ENCODE results near the gene WDR37. TPM values are rescaled to one million over a fixed set of nuclear protein-coding genes. Genes with fewer than 3 reads are reported as not detected.
"Not testable (repeated sequence)": the region's sequence is repeated elsewhere in the genome, so short reads cannot be mapped to it uniquely, and the experiment has no call there.

WDR37 gene
- total RNA-seq, 1 donor from 2014 or later: 32.1 TPM

DNA sequence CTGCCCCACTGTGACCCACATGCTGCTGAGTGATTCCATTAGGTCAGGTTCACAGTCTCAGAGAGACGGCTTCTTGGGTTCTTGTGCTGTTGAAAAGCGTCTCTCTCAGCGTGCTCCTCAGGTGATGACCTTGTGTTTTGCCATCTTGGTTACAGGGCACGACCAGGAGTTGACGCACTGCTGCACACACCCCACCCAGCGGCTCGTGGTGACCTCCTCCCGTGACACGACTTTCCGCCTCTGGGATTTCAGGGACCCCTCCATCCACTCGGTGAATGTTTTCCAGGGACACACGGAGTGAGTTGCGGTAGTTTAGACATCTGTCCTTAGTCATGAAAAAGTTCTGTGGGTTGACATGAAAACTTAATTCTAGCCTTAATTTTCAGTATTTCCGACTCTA lies 48.8 kb downstream of the WDR37 start:
- DNase-seq (ENCODE audit: low read depth, low spot score): no peak

DNA sequence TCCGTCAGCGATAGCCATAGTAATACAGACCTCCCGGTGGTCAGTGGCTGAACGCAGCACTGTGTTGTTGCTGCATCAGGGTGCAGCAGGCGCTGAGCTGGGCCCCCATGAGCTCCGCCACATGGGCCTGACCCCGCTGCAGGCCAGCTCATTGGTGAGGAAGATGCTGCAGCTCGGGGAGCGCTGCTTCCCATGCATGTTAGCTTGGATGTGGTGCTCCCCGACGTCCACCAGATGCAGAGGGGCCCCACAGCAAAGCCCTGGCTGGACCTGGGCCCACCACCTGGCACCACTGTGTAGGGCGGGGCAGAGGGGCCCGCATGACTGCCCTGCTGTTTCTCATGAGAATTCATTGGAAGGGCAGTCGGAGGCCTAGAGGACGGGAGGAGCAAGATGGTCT lies 50.8 kb downstream of the WDR37 start:
- no peak for DNase-seq (ENCODE audit: low read depth, low spot score)

DNA sequence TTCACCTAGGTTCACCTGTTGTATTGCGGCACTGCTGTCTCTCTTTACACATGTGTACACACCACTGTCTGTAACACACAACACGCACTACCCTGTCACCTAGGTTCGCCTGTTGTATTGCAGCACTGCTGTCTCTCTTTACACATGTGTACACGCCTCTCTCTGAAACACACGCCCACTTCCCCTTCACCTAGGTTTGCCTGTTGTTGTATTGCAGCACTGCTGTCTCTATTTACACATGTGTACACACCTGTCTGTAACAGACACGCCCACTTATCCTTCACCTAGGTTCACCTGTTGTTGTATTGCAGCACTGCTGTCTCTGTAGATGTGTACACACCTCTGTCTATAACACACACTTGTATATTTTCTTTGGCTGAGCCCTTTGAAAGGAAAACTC lies 51.5 kb downstream of the WDR37 start:
- no peak for DNase-seq (ENCODE audit: low read depth, low spot score)

DNA sequence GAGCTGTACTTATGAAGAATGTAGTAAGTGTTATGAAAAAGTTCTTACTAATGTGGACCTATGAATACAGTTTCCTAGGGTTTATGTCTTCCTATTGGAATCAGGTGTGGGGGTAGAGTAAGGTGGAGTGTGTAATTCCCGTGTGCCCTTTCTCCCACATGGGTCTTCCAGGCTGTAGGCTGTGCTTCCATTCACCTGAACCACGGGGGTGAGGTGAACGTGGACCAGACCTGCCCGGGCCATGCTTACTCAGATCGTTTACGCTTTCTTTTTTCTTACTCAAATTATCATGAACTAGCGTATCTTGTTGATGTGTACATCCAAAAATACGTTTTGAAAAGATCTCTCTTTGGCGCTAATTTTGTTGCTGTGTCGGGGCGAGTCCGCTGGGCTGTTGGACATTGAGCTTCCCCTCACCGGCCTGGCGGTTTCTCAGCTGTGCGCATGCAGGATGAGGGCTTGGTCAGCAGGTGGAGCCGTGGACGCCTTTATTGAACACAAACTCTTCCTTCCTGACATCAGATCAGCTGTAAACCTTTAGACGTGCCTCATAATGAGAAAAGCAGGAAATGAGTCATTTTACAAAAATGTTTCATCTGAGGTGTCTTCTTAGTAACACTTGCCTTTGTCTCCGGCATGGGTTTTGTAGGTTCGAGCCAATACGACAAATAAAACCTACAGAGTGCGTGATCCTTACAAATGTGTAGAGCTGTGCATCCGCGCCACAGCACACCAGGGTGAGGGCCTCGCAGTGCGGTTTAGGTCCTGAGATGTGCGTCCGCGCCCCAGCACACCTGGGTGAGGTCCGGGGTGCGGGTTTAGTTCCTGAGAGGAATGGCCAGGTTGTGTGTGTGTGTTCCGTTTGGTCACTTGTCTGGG lies 53.8 kb downstream of the WDR37 start:
- peak; percentile 60 for DNase-seq (ENCODE audit: low read depth, low spot score)

DNA sequence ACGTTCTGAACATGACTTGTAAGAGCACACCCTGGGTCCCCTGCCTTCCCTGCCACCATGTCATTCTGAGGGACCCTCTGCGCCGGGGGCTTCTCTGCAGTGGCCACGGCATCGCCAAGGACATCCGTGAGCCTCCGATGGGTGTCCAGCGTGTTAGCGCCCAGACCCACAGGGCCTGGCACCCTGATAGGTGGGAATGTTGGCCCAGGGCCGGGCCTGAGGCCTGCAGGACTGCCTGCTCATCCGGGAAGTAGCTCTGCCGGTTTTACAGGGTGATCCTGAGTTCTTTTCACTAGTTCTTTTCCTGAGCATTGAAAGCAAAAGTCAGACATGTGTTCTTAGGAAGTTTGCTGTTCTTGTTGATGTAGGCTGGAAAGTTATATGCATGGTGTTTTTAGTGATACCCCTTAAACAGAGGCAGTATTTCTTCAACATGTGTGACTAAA lies 54.5 kb downstream of the WDR37 start:
- DNase-seq (ENCODE audit: low read depth, low spot score): no peak

DNA sequence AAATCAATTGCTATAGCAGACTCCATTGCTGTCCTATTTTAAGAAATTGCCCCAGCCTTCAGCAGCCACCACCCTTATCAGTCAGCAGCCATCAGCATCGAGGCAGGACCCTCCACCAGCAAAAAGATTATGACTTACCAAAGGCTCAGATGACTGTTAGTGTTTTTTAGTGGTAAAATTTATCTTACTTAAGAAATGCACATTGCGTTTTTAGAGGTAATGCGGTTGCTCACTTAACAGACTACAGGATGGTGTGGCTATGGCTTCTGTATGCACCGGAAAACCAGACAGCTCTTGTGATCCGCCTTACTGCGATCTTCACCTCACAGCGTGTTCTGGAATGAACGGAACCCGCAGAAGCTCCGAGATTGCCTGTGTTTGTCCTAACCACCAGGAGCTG lies 58.1 kb downstream of the WDR37 start:
- no peak for DNase-seq (ENCODE audit: low read depth, low spot score)

DNA sequence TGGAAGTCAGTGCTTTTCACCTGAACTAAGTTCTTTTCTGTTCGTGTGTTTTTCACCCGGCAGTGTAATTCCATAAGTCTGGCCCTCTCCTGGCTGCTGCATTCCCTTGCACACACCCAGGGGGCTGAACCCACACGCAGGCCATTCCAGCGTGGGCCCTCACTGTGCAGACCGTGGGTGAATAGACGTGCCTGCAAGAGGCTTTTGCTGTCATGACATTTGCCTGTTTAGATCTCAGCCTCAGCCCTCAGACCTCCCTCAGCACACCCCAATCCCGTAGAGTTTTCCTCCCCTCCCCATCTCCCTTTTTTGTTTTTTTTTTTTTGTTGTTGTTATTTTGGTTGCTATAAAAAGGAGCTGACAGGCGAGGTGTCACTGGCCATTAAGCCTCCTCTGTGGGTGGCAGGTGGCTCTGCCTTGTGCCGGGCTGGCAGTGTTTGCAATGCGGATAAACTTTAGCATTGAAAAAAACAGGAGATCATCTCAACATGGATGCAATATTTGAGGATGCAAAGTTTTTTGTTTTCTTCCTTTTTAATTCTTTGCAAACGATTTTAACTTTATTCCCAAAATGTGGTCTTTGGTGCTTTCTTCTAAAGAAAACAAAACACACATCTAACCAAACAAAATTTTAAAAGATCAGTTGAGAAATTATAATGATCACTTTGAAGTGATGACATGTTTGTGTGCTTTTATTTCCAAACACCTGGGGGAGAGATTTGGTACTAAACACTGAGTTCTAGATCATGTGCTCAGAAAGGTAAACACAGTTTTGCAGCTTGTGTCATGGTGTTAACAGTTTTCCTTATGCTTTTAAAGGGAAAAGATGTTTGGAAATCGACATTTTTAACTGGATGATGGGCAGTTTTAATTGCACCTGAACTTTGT lies 58.8 kb downstream of the WDR37 start:
- no peak for DNase-seq (ENCODE audit: low read depth, low spot score)

DNA sequence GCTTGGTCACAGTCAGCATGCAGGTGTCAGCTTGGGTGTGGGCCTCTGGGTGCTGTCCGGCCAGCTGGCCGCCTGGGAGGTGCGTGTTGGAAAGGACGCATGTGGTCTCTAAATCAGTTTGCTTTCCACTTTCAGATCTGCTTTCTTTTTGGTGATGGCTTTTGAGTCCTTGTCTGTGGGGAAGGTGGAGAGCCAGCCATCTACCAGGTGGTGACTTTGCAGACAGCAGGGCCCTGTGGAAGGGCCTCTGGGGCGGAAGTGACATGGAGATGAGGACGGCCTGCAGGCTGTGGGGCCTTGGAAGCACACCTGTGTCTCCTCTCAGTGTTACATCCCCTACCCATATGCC lies 59.4 kb downstream of the WDR37 start:
- DNase-seq (ENCODE audit: low read depth, low spot score): no peak

DNA sequence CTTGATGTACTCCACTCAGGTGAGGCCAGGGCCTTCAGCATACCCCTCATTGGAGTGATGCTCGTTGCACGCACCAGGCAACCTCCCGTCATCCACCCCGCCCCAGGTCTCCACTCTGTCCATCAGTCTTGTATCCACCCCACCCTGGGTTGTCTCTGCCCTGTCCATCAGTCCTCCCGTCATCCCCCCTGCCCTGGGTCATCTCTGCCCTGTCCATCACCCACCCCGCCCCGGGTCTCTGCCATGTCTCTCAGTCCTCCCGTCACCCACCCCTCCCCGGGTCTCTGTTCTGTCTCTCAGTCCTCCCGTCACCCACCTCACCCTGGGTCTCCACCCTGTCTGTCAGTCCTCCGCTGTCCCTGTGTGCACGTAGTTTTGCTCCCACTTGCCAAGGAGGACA lies 59.9 kb downstream of the WDR37 start:
- DNase-seq (ENCODE audit: low read depth, low spot score): no peak

DNA sequence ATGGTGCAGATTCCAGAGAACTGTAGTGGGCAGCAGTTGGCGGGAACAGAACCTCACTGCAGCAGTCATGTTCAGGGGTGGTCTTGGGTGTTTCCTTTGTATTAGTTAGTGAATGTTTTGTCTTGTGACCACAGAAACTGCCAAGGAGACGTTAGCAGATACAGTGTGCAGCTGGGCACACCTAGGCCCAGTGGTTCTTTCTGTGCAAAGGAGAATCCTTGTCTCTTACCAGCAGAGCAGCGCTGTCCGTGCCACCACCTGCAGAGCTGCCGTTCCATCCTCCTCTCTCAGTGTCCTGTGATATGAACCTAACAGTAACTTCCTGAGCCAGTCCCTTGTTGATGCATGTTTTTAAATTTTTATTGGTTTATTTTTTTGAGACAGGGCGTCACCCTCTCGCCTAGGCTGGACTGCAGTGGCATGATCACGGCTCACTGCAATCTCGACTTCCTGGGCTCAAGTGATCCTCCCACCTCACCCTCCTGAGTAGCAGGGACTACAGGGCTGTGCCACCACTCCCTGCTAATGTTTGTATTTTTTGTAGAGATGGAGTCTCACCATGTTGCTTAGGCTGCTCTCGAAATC lies 60.6 kb downstream of the WDR37 start:
- no peak for DNase-seq (ENCODE audit: low read depth, low spot score)

DNA sequence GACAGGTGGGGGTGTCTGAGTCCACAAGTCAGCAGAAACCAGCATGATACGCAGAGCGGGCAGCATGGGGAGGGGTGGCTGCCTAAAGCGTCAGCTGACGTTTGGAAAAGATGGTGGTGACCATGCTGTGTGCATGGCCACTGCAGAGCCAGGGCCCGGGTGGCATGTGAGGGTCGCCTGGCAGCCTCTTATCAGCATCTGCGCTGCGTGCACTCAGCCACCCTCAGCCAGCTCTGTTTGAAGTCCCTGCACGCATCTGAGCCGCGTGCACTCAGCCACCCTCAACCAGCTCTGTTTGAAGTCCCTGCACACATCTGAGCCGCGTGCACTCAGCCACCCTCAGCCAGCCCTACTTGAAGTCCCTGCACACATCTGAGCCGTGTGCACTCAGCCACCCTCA lies 61.5 kb downstream of the WDR37 start:
- DNase-seq (ENCODE audit: low read depth, low spot score): no peak

DNA sequence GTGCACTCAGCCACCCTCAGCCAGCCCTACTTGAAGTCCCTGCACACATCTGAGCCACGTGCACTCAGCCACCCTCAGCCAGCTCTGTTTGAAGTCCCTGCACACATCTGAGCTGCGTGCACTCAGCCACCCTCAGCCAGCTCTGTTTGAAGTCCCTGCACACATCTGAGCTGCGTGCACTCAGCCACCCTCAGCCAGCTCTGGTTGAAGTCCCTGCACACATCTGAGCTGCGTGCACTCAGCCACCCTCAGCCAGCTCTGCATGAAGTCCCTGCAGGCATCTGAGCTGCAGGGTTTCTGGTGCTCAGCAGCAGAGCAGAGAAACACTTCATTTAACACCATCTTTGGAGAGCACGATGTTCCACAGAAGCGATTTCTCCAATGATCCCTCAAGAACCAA lies 62.1 kb downstream of the WDR37 start:
- not testable (repeated sequence) for DNase-seq (ENCODE audit: low read depth, low spot score)

DNA sequence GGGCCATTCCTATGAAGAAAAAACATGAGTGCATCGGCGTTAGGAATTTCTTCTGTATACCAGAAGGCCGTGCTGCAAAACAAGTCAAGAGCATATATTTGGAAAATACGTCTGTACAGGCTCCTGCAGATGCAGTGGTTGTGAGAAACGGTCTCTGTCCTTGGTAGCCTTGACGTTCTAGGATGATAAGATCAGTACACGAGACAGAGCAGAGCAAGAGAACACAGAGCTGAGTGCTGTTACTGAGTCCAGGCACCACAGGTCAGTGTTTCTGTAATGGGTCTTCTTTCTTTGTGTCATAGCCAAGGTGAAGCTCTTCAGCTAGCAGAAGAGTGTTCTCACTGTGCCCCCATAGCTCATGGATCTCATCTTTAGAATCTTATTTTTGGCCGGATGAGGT lies 62.8 kb downstream of the WDR37 start:
- DNase-seq (ENCODE audit: low read depth, low spot score): no peak

DNA sequence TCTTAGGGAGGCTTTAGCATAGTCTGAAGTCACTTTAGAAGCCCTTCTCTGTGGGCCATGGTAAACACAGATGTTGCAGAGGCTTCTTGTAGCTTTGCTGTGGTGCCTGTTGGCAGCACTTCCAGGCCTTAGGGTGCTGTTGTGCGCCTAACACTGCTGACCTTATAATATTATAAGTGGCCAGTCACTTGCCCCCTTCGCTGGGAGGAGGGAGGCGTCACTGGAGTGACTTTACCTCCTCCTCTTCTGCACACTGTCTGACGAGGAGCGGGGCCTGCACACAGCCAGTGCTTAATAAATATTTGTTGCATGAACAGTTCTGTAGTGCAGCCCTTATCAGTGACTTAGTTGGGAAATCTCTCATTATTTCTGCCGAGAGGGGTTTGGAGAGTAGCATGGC lies 63.3 kb downstream of the WDR37 start:
- no peak for DNase-seq (ENCODE audit: low read depth, low spot score)

DNA sequence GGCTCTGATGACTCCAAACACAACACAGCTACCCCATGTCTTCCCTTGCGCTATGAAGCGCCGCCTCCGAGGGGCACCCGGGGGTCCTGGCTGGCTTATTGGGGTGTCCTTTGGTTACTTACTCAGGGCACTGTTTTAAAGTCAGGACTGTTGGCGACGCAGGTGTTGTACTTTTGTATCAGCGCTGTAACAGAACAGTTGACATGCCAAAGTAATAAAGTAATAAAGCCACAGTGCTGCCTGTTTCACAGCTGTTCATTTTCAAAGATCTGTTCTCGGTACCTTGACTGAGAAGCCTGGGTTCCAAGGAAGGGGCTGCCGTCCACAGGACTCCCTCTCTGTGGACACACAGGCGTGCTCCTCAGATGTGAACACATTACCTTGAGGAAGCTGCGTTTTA lies 64.1 kb downstream of the WDR37 start:
- DNase-seq (ENCODE audit: low read depth, low spot score): no peak

DNA sequence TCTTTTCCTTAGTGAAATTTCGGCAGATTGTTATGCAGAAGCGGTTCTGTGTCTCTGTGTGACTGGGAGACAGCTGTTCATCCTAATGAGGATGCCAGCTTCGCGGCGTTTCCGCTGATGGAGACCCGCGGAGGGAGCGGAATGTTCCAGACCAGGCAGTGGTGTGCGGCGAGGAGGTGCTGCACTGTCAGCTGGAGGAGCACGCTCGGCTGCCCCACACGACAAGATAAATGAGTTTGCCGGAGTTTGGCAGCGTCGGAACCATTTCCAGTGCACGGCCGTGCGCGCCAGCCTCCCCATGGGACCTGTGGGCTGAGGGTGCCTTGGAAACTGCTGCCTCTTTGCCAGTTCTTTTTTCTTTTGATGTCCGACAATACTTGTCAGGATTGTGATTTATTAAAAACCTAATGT lies 64.6 kb downstream of the WDR37 start:
- no peak for DNase-seq (ENCODE audit: low read depth, low spot score)

DNA sequence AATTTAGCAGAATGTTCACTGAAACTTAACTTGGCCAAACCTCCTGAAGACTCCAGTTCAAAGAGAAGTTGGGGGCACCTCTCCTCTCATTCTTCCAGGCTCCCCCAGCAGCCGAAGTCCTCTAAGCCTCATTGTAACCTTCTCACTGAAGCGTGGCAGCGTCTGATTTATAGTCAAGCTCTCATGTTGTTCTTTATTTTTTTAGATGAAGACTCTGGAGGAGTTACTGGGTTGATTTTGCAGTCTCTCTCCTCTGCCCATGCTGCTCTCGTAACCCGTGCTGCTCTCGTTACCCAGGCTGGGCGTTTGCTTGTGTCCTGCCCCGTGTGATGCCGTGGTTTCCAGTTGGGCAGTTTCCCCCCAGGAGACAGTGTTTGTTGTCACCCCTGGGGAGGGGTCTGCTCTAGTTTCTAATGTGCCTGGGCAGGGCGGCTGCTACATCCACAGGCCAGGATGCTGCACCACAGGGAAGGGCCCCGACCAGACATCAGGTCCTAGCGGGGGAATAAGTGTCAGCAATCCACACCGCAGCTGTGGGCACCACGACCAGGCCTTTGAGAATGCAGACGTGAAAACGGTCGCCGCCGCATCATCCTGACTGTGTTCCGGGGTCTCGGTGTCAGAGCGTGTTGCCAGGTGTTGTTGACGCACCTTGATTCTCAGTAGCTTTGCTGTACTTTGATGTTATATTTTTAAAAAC lies 65.2 kb downstream of the WDR37 start:
- no peak for DNase-seq (ENCODE audit: low read depth, low spot score)

DNA sequence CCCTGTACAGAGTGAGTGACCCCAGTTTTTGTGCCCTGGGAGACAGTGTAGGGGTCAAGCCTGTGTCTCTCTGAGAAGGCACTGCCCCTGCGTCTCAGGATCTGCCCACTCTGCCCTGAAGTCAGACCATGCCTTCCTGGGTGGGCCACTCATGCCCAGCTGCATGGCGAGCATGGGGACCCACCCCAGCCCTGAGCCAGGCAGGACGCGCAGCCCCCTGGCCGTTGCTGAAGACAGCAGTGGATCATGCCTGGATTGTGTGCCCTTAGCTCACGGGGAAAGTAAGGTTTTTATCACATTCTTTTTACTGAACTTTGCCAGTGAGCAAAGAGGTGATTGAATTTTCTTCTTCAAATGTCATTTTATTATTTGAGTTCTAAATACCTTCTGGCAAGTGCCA lies 66.2 kb downstream of the WDR37 start:
- DNase-seq (ENCODE audit: low read depth, low spot score): no peak

DNA sequence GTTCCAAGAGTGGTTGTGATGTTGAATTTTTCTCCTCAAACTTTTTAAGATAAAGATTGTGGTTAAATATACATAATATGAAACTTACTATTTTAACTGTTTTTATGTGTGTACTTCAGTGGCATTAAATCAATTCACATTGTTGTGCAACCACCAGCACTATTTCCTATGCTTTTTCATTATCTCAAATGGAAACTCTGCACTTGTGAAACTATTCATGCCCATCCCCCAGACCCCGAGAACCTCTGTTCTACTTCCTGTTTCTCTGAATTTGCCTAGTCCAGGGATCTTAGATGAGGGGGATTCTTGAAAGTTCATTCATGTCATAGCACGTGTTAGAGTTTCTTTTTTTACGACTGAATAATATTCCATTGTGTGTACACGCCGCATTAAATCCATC lies 67.0 kb downstream of the WDR37 start:
- no peak for DNase-seq (ENCODE audit: low read depth, low spot score)

DNA sequence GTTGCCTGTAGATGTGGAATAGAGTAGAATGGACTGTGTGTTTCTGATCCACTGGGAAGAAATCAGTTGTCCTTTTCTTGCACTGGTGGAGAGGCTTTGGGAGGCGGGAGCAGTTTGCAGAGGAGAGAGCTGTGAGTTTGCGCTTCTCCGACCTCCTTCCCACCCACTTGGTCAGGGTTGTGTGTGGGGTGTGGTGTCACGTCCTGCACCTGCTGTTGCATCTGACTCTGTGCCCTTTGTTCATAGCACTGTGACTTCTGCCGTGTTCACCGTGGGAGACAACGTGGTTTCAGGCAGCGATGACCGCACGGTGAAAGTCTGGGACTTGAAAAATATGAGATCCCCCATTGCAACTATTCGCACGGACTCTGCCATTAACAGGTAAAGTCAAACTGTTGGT lies 67.8 kb downstream of the WDR37 start:
- no peak for DNase-seq (ENCODE audit: low read depth, low spot score)

DNA sequence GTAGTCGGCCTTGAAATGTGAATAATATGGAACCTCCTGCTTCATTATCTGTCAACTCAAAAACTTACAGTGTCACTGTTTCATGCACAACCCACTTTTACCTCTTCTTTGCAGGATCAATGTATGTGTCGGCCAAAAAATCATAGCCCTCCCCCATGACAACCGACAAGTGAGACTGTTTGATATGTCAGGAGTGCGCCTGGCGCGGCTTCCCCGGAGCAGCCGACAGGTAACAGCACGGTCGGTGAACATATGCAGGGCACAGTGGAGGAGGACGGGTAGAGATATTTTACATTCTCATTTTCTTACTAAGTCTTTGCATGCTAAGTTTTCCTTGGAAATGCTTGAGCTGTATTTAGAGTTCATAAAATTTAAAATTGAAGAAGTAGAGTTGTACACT lies 68.6 kb downstream of the WDR37 start:
- DNase-seq (ENCODE audit: low read depth, low spot score): no peak

DNA sequence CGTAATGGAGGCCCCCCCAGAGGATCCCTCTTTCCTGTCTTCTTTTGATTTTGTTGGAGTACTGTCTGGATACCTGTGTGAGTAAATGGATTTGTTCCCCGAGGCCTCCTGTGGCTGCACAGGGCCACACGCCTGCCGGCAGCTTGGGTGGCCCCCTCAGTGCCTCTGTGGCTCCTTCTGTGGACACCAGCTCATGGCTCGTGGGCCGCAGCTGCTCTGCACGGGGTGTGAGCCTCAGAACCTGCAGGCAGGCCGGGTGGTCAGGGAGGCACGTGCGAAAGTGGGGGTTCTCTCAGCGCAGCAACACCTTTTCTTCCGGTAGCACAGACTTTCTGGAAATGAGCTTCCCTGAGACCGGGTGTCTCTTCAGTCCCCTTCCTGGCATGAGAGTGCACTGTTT lies 70.3 kb downstream of the WDR37 start:
- no peak for DNase-seq (ENCODE audit: low read depth, low spot score)
